H9 (cell line): Measurements from ENCODE around the gene NFIX. TPM values are rescaled to one million over a fixed set of nuclear protein-coding genes. Genes with fewer than 3 reads are reported as not detected.

Source experiments
- DNase-seq: peaks from one replicate; pipeline ENCODE4 v3.0.0-alpha.2; 2017
- H2AFZ ChIP-seq: one replicate; pipeline ENCODE4 v1.6.1; 2013; ENCODE audit warnings: mild to moderate bottlenecking, low read length, control low read depth, moderate library complexity
- H2AK5ac ChIP-seq: 2 replicates; pipeline ENCODE4 v1.6.1; 2013; ENCODE audit warnings: low read length, control low read depth, mixed read lengths; ENCODE audit not compliant: insufficient read length
- H2BK120ac ChIP-seq: one replicate; pipeline ENCODE4 v1.6.1; 2013; ENCODE audit warnings: low read depth, mild to moderate bottlenecking, low read length, control low read depth, inconsistent platforms; ENCODE audit not compliant: poor library complexity, severe bottlenecking
- H2BK12ac ChIP-seq: 2 replicates; pipeline ENCODE4 v1.6.1; 2013; ENCODE audit warnings: low read length, control low read depth, mixed read lengths, low read depth; ENCODE audit not compliant: insufficient read length
- H2BK15ac ChIP-seq: 2 replicates; pipeline ENCODE4 v1.6.1; 2013; ENCODE audit warnings: low read depth, low read length, control low read depth
- H2BK20ac ChIP-seq: one replicate; pipeline ENCODE4 v1.6.1; 2013; ENCODE audit warnings: low read depth, mild to moderate bottlenecking, low read length, control low read depth, inconsistent platforms; ENCODE audit not compliant: poor library complexity, severe bottlenecking
- H2BK5ac ChIP-seq: 2 replicates; pipeline ENCODE4 v1.6.1; 2013; ENCODE audit warnings: low read length, control low read depth, mixed read lengths; ENCODE audit not compliant: insufficient read length
- H3K14ac ChIP-seq: 2 replicates; pipeline ENCODE4 v1.6.1; 2013; ENCODE audit warnings: low read length, control low read depth; ENCODE audit not compliant: insufficient read depth
- H3K18ac ChIP-seq: 2 replicates; pipeline ENCODE4 v1.6.1; 2013; ENCODE audit warnings: low read depth, mild to moderate bottlenecking, mixed read lengths, low read length, control low read depth; ENCODE audit not compliant: insufficient read length
- H3K23ac ChIP-seq: 2 replicates; pipeline ENCODE4 v1.6.1; 2013; ENCODE audit warnings: low read length, control low read depth, mixed read lengths, low read depth; ENCODE audit not compliant: insufficient read length
- H3K23me2 ChIP-seq: 2 replicates; pipeline ENCODE4 v1.6.1; 2013; ENCODE audit warnings: low read depth, mild to moderate bottlenecking, mixed read lengths, low read length, control low read depth; ENCODE audit not compliant: insufficient read length, poor library complexity, severe bottlenecking
- H3K27ac ChIP-seq: 2 replicates; pipeline ENCODE4 v1.5.1; 2013; ENCODE audit warnings: low read length, control low read depth, mixed read lengths, low read depth; ENCODE audit not compliant: insufficient read length
- H3K27me3 ChIP-seq: 2 replicates; pipeline ENCODE4 v1.6.1; 2013; ENCODE audit warnings: low read length, control low read depth, inconsistent platforms; ENCODE audit not compliant: insufficient read depth
- H3K4ac ChIP-seq: 2 replicates; pipeline ENCODE4 v1.6.1; 2013; ENCODE audit warnings: low read depth, mild to moderate bottlenecking, control low read depth, inconsistent platforms, low read length, moderate library complexity
- H3K4me1 ChIP-seq: 2 replicates; pipeline ENCODE4 v1.6.1; 2013; ENCODE audit warnings: low read length, control low read depth, inconsistent platforms; ENCODE audit not compliant: insufficient read depth
- H3K4me2 ChIP-seq: 2 replicates; pipeline ENCODE4 v1.6.1; 2013; ENCODE audit warnings: low read length, control low read depth, mixed read lengths; ENCODE audit not compliant: insufficient read length, insufficient read depth
- H3K56ac ChIP-seq: 2 replicates; pipeline ENCODE4 v1.6.1; 2013; ENCODE audit warnings: low read depth, mild to moderate bottlenecking, mixed read lengths, low read length, control low read depth; ENCODE audit not compliant: insufficient read length
- H3K79me1 ChIP-seq: 2 replicates; pipeline ENCODE4 v1.6.1; 2013; ENCODE audit warnings: low read depth, mild to moderate bottlenecking, moderate library complexity, low read length, control low read depth, inconsistent platforms; ENCODE audit not compliant: insufficient read depth, poor library complexity, severe bottlenecking
- H3K79me2 ChIP-seq: 2 replicates; pipeline ENCODE4 v1.6.1; 2013; ENCODE audit warnings: low read length, control low read depth, inconsistent platforms; ENCODE audit not compliant: insufficient read depth
- H3K9ac ChIP-seq: 2 replicates; pipeline ENCODE4 v1.6.1; 2013; ENCODE audit warnings: low read length, control low read depth, mixed read lengths; ENCODE audit not compliant: insufficient read length; ENCODE audit errors: extremely low read depth
- H3K9me3 ChIP-seq: one replicate; pipeline ENCODE4 v1.6.1; 2013; ENCODE audit warnings: low read depth, low read length, inconsistent platforms; ENCODE audit not compliant: control insufficient read depth
- H3T11ph ChIP-seq: one replicate; pipeline ENCODE4 v1.6.1; 2013; ENCODE audit warnings: mild to moderate bottlenecking, low read length, control low read depth, inconsistent platforms
- H4K20me1 ChIP-seq: one replicate; pipeline ENCODE4 v1.6.1; 2013; ENCODE audit not compliant: control insufficient read depth, insufficient read length, insufficient read depth
- H4K5ac ChIP-seq: 2 replicates; pipeline ENCODE4 v1.6.1; 2013; ENCODE audit warnings: low read depth, mild to moderate bottlenecking, mixed read lengths, low read length, control low read depth; ENCODE audit not compliant: insufficient read length
- H4K8ac ChIP-seq: replicated peaks from 2 replicates; pipeline ENCODE4 v1.6.1; 2013; ENCODE audit warnings: low read length, control low read depth, mixed read lengths, low read depth; ENCODE audit not compliant: insufficient read length
- H4K91ac ChIP-seq: 2 replicates; pipeline ENCODE4 v1.6.1; 2013; ENCODE audit warnings: low read depth, mild to moderate bottlenecking, moderate library complexity, mixed read lengths, low read length, control low read depth; ENCODE audit not compliant: insufficient read length
- H3K27ac Mint-ChIP-seq, 3 experiments: 2 replicates in 2 of 3; 3 replicates in 1 of 3; pipeline ENCODE4 v1.8.0; 2020 to 2021; ENCODE audit warnings: mixed read lengths in 3 of 3, mild to moderate bottlenecking in 1 of 3, moderate library complexity in 1 of 3
- H3K27me3 Mint-ChIP-seq: 2 replicates; pipeline ENCODE4 v1.8.0; 2021; ENCODE audit warnings: low read depth, mild to moderate bottlenecking, moderate library complexity, mixed read lengths
- H3K36me3 Mint-ChIP-seq, 3 experiments: 2 replicates in 2 of 3; 3 replicates in 1 of 3; pipeline ENCODE4 v1.8.0; 2020 to 2021; ENCODE audit warnings: low read depth in 3 of 3, mixed read lengths in 3 of 3; ENCODE audit not compliant: insufficient read depth in 1 of 3
- H3K4me1 Mint-ChIP-seq, 2 experiments: 2 replicates each; pipeline ENCODE4 v1.8.0; 2020; ENCODE audit warnings: mixed read lengths in 2 of 2
- H3K4me3 Mint-ChIP-seq, 2 experiments: 2 replicates in 1 of 2; 3 replicates in 1 of 2; pipeline ENCODE4 v1.8.0; 2020 to 2021; ENCODE audit warnings: mild to moderate bottlenecking in 2 of 2, mixed read lengths in 2 of 2, moderate library complexity in 1 of 2
- H3K9me3 Mint-ChIP-seq, 2 experiments: 2 replicates in 1 of 2; 3 replicates in 1 of 2; pipeline ENCODE4 v1.8.0; 2020; ENCODE audit warnings: mild to moderate bottlenecking in 2 of 2, mixed read lengths in 2 of 2, moderate library complexity in 1 of 2
- WGBS: extraction: QIAGEN DNeasy Blood & Tissue Kit; methylation state at CpG from one replicate; pipeline ENCODE4 v1.1.7; 2013; ENCODE audit warnings: missing lambda C conversion rate, low lambda C conversion rate, mixed read lengths; ENCODE audit not compliant: insufficient read length; ENCODE audit errors: extremely low coverage; 5-methylcytosine and 5-hydroxymethylcytosine counted together
- total RNA-seq: library from RNA; stranded (reverse); gene quantifications from 2 replicates; pipeline ENCODE4 v1.2.1, GENCODE V29; 2021
- TF ChIP-seq, protein P1 (sequence below): fragments of 200-600 bp; sonication (generic); conservative IDR thresholded peaks from 3 replicates; pipeline ENCODE4 v1.8.0; 2021; ENCODE audit warnings: antibody characterized with exemption, mild to moderate bottlenecking

The NFIX gene
- total RNA-seq, 1 experiment from 2014 or later, result 0.31 TPM

DNA sequence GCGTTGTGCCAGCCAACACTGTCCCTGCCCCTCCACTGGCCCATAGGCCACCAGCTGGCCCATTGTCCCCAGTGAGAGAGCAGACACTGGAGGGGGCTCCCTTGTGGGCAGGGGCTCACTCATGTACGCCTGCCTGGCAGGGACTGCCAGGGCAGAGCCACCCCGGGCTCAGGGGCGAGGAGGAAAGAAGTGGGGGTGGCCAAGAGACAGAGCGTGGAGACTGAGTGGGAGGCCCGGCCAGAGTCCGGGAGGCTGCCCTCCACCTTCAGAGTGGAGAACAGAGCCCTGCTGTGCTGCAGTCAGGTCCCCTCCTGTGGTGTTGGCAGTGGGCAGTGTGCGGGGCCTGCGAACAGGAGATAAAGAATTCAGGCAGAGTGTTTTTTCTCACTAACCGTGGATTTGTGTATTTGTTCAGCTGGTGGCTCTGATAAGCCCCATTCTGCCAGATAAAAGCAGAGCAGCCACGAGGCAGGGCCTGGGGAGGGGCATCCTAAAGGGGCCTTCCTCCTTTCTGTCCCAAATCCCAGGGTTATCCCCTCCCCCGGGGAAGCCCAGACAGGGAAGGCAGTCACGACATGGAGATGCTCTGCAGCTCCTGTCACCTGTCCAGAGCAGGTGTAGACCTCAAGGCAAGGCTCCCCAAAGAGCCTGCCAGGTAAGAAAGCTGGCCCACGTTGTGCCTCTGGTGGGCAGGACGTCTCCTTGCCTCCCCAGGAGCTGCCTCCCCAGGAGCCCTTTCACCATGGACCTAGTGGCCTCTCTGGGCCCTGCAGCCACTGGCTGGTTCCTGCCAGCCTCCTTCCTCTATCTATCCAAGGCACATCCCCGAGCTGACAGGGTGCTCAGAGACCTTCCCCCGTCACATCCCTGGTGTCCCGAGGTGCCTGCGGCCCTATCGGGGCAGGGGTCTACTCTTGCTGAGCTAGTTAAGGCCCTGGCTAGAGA lies 74.4 kb downstream of the NFIX start:
- Histone ChIP-seq H3K4me1 (no peaks in the 10 kb centered on the region), H2BK5ac (no peak overlapping the region), H3K18ac (no peak overlapping the region), H2BK15ac (no peak overlapping the region), H3K79me1 (no peaks in the 10 kb centered on the region), H3K9ac (no peak overlapping the region), H2BK12ac (no peak overlapping the region), H2AK5ac (no peak overlapping the region), H3K56ac (no peak overlapping the region), H4K5ac (no peak overlapping the region), H3K79me2 (no peaks in the 10 kb centered on the region), H4K20me1 (no peaks in the 10 kb centered on the region), H3T11ph (no peak overlapping the region), H3K23ac (no peak overlapping the region), H4K91ac (no peak overlapping the region), H3K14ac (no peak overlapping the region), H2BK20ac (no peak overlapping the region), H3K27ac (no peak overlapping the region), H3K23me2 (no peaks in the 10 kb centered on the region), H3K27me3 (no peaks in the 10 kb centered on the region; the same call in 1 of the 2 replicates), H3K4me2 (no peak overlapping the region), H2BK120ac (no peak overlapping the region), H3K9me3 (no peaks in the 10 kb centered on the region), H2AFZ (no peak overlapping the region), H3K4ac (no peak overlapping the region), H4K8ac (no peak overlapping the region)
- H3K27me3 Mint-ChIP-seq, result peaks cover 72% of the 10 kb centered on the region
- no peak overlapping the region for H3K4me3 Mint-ChIP-seq
- TF ChIP-seq, protein P1, sequence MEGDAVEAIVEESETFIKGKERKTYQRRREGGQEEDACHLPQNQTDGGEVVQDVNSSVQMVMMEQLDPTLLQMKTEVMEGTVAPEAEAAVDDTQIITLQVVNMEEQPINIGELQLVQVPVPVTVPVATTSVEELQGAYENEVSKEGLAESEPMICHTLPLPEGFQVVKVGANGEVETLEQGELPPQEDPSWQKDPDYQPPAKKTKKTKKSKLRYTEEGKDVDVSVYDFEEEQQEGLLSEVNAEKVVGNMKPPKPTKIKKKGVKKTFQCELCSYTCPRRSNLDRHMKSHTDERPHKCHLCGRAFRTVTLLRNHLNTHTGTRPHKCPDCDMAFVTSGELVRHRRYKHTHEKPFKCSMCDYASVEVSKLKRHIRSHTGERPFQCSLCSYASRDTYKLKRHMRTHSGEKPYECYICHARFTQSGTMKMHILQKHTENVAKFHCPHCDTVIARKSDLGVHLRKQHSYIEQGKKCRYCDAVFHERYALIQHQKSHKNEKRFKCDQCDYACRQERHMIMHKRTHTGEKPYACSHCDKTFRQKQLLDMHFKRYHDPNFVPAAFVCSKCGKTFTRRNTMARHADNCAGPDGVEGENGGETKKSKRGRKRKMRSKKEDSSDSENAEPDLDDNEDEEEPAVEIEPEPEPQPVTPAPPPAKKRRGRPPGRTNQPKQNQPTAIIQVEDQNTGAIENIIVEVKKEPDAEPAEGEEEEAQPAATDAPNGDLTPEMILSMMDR, result no peak
- H3K27ac Mint-ChIP-seq, result no peak overlapping the region
- H3K4me1 Mint-ChIP-seq, result peaks cover 0 to 17% of the 10 kb centered on the region in 2 experiments; a peak in 2 of 4 replicates
- no peaks in the 10 kb centered on the region for H3K9me3 Mint-ChIP-seq
- WGBS, result no CpG with 5 or more reads among the region's 20 CpGs
- no peaks in the 10 kb centered on the region for H3K36me3 Mint-ChIP-seq
- no peak for DNase-seq
